Dermis microvascular lymphatic vessel endothelial cell (primary cell): ENCODE data around the gene FMNL1. TPM values are rescaled to one million over a fixed set of nuclear protein-coding genes. Genes with fewer than 3 reads are reported as not detected.
A peak's percentile ranks its signal among the peaks of the same experiment; 100 is the strongest.

Source experiments
- DNase-seq, 2 donors: peaks; one replicate each; pipeline versions ENCODE4 v3.0.0 to v3.0.0-alpha.2; 2010; ENCODE audit warnings: low read depth in 2 of 2
- total RNA-seq: library from RNA; depleted of rRNA; stranded (reverse); fragments of >200 nt; gene quantifications from 2 replicates; pipeline ENCODE4 v1.2.1, GENCODE V29; 2014

Gene FMNL1
- total RNA-seq, 1 donor from 2014 or later: 2.6 TPM

- no peak for DNase-seq
These were observed 34.7 kb downstream of the FMNL1 start for GRCh38 chr17:45256114-45256966.

DNA sequence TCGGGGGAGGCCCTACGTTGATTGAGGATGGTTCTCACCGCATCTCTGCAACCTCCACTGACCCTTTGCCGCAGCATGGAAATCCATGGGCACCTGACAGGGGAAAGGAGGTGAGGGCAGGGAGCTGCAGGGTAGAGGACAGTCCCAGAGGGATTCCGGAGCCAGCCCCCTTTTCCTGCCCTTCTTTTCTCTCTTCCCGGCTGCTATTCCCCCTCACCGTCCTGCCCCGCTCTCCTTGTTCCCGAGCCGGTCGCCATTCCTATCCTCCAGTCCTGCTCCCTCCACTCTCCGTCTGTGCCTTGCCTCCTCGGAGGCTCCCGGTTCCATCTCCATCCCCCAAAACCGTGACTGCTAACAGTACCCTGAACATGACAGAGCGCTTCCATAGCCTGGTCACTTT lies 35.4 kb downstream of the FMNL1 start:
- no peak for DNase-seq

- DNase-seq: no peak
These were observed 37.3 kb downstream of the FMNL1 start for GRCh38 chr17:45258981-45259380.

DNA sequence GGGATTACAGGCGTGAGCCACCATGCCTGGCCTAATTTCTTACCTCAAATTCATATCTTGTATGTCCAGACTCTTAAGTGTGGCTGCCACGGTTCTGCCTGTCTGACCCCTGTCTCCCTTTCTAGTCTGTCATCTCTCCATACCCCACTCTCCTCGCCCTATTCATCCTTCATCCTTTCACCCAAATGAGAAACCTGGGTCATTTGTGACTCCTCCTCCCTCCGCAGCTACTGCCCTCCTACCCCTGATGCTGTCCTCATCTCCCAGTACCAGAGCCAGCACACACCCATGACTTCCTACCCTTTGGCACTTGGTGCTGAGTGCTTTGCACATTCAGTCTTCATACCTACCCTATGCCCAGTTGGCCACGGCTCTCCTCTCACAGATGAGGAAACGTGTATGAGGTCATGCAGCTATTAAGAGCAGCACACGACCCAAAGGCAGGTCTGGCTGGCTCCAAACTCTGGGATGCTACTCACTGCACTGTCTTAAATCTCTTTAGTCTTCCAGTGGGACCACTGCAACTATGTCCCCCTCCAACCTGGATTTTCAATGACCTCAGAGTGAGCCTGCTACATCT lies 38.6 kb downstream of the FMNL1 start:
- no peak for DNase-seq

DNA sequence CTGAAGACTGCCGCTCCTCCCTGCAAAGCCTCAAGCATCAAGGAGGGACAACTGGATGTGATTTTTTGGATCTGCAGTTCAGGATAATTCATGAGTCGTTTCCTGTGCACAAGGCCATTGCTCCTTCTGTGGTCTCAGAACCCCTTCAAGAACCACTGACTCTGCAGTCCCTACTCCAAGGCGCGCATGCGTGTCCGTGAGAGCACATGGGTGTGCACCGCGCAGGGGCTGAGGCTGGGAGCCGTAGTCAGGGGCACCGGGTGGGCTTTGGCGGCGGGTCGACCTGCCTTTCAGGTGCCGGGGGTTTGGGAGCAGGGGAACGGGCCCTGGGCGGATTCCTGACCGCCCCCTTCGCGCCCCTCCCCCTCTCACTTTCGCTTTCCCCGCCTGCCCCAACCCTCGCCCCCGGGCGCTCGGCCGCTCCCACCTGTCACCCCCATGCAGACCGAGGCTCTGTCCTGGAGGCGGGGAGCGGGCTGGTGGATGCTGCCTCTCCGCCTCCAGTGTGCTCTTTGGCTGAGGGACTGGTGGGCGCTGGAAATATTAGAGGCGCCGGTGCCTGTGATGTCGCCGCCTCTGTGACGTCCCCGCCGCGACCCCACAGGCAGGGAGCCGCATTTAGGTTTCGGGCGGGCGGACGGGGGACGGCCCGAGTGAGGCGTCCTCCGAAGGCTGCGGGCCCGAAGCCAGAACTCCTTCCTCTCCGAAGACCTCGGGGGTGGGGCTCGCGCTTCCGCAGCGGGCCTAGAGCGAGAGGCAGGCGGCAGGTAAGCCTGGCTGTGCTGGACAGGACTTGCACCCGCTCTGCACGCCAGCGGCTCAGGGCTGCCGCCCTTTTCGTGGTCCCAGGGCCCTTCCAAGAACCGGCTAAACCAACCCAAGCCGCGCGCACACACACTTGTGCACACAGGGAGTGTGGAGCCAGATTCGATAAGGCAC lies 40.2 kb downstream of the FMNL1 start, which contains the start of gene SPATA32:
Gene SPATA32 (minus strand): TSS at position 518 of the 939 bp plus-strand sequence. CDS start 78 bp downstream, at position 440.
- DNase-seq: peak in 1 of 2 donors; percentile 26

DNA sequence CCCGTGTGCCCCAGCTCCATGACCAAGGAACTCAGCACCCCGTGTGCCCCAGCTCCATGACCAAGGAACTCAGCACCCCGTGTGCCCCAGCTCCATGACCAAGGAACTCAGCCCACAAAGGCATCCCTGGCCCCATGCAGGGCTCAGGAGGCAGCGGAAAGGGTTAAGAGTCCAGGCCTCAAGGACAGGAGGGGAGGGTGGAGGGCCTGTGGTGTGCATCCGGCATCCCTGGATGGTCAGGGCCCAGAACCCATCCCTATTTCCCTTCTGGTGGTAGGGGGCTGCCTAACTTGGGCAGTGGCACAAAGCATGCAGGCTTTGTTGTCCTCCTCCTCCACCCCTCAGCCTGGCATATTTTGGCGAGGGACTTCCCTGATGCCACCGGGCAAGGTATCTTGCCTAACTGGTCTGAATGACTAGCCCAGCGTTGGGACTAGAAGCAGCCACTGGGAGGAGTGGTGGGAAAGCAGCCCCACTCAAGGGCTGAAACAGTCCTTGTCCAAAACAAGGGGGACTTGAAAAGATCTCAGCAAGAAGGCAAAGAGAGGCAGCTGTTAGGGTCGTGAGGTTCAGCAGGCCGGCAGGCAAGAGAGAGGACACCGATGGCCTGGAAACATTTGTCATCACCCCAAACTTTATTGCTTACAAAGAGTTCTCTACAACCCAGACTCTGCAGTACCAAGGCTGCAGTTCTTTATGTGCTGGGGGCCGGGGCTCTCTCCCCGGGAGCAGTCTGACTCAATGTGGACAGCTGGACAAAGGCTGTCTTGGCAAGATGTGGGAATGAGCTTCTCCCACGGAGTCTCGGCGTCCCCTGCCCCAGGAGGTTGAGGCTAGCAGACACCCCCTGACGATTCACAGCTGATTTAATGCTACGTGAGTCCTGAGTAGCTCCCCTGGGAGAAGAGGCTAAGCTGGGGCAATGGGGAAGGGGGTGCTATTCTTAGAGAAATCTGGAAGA lies 41.1 kb downstream of the FMNL1 start:
- no peak for DNase-seq

DNA sequence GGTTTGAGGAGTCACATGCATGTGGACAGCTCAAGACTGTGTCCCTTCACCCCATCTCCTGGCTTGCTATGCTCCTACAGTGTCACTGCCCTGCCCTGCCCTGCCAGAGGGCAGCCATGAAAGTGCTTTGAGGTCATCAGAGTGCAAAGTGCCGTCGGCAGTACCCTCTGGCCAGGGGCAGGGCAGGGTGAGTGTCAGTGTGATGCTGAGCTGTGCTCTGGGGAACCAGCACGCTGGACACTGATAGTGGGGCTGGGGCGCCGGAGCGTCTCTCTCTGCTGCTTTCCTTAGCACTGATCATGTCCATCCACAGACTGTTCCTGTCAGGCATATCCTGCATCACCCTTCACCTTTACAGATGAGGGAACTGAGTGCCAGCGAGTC lies 41.8 kb downstream of the FMNL1 start:
- DNase-seq: no peak

DNA sequence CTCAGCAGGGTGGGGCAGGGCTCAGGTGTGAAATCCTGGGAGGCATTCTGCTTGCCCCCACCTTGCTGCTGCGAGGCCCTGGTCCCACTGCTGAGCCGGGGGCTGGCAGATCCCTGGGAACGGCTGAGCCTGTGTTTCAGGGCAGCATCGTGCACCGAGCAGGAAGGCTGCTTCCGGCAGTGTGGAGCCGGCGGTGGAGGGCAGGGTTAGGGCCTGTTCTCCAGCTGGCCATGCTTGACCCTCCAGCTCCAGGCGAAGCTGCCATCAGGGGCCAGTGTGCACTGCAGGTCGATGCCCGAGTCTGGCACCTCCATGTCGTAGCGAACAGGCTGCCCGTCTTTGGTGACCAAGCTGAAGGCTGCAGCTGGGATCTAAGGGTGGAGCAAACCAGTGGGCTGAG lies 42.7 kb downstream of the FMNL1 start:
- DNase-seq: no peak

- no peak for DNase-seq
These were observed 43.3 kb downstream of the FMNL1 start for GRCh38 chr17:45264988-45265387.

GRCh38 chr17:45265821-45266220 lies 44.1 kb downstream of the FMNL1 start:
- DNase-seq: no peak

DNA sequence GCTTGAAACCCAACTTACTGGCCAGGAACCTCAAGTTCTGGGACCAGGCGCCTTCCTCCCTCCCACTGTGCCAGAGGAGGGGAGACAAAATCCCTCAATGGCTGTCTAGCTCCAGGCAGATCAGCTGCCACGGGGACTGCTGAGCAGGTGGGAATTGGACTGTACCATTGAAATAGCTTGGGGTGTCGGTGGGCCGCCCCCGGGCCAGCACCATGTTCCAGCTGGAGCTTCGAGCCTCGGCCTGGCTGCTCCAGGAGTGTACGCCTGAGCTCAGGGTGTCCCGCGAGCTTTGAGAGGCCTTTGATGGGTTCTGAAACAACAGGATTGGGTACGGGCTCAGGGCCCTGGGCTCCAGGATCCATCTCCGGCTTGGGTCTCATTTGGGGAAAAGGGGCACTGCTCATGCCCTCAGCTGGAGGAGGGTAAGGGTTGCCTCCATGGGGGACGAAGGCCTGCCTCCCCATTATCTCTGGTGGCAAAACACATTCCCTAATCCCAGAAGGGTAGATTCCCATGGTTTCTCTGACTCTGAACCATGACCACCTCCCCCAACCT lies 44.8 kb downstream of the FMNL1 start:
- DNase-seq: no peak

DNA sequence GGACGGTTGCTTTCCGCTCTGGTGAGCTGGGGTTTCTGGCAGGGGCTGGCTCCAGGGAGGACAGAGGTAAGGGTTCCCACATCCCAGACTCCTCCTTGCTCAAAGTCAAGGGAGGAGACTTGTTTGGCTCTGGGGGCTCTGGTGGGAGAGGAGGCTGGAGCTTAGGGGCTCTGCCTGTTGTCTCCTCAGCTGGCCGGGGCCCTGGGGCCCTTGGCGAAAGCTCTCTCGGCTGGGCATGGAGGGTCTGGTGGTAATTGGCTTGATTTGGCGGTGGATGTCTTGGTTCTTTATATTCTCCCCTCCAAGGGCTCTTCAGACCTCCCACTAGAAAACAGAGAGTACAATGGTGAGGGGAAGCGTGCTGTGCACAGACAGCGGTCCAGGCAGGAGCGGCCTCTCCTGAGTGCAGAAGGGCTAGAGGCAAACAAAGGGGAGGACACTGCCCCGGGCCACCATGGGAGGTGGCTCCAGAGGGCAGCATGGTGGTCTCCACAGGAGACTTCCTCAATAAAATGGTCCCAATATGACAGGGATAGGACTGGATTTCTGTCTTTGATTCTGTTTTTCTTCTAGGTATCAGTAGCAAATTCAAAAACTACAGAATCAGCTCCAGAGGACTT lies 45.9 kb downstream of the FMNL1 start:
- no peak for DNase-seq

DNA sequence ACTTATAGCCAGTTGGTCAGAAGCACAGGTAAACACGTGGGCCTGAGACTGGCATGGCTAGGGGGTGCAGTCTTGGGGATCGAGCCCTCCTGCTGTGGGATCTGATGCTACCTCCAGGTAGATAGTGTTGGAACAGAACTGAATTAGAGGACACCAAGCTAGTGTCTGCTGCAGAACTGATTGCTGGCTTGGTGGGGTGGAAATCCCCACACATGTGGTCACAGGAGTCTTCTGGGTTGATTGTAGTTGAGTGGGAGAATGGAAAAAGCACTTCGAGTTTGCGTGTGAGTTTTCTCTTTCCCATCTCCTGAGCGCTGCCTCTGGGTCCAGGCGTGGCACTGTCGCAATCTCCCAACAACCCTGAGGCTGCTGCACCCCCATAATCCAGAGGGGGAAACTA lies 48.2 kb downstream of the FMNL1 start:
- DNase-seq: no peak

DNA sequence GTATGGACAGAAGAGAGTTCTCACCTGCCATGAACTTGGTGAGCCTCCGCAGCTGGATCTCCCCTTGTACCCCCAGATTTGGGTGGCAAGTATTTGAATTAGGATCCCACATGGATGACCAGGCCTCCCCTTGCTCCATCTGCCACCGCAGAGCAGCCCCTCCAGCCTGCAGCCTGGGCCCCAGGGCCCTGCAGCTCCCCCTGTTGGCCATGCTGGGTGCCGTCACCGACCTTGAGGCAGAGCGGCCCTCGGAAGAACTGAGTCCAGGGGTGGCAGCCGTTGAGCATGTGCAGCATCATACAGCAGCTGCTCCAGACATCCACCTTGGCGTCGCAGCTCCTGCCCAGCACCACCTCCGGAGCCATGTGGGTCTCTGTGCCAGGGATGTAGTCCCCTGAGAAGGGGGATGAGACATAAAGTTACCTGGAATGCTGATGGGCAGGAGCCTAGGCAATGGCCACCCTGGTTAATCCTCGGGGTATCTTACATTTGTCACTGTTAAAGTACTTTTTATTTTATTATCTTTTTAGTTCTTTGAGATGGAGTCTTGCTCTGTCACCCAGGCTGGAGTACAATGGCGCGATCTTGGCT lies 49.2 kb downstream of the FMNL1 start:
- DNase-seq: peak in 1 of 2 donors; percentile 15

- DNase-seq: no peak
These were observed 49.9 kb downstream of the FMNL1 start for GRCh38 chr17:45271603-45272002.

- peak; percentile 45 to 75 for DNase-seq
These were observed 51.9 kb downstream of the FMNL1 start for GRCh38 chr17:45273551-45273957.

GRCh38 chr17:45274033-45274432 lies 52.3 kb downstream of the FMNL1 start:
- no peak for DNase-seq

GRCh38 chr17:45276031-45276430 lies 54.3 kb downstream of the FMNL1 start:
- DNase-seq: no peak

DNA sequence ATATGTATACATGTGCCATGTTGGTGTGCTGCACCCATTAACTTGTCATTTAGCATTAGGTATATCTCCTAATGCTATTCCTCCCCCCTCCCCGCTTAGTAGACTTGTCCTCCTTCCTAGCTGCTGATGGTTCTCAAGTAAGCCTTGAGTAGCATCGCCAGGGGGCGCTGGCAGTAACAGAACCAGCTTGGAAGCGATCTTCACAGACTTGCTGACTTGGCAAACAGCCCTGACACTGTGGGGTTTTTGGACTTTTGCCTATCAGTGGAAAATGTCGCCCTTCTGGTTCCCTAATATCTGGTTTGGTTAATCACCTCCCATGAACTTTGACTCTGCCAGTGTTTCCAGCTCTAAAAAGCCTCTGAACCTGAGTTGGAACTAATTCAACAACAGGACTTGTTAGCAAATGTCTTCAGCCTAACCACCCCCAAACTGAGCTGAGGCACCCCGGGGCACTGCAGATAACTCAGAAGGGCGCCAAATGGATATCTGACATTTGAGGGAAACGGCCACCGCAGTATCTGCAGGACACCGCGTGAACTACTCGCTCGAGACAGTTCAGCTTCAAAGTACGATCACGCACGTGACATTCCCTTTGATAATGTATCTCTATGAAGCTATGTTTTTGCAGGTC lies 55.6 kb downstream of the FMNL1 start:
- DNase-seq: peak; percentile 79 to 95
